Suprapubic skin (tissue), 4 donors: Measurements from ENCODE around the gene HOXA9.

Experiments
- CTCF ChIP-seq, 2 donors: fragments of 200-600 bp in 1 of 2; fragments of 450-650 bp in 1 of 2; sonication (generic) in 1 of 2; IDR thresholded peaks; one replicate each; pipeline ENCODE4 v1.5.1; 2016 to 2019; ENCODE audit warnings: antibody characterized with exemption in 2 of 2, mild to moderate bottlenecking in 1 of 2, moderate library complexity in 1 of 2
- POLR2A ChIP-seq, 2 donors: fragments of 450-650 bp; IDR thresholded peaks; one replicate each; pipeline ENCODE4 v1.6.1; 2017; ENCODE audit warnings: antibody characterized with exemption in 2 of 2, mild to moderate bottlenecking in 2 of 2, moderate library complexity in 2 of 2
- POLR2AphosphoS5 ChIP-seq, 3 donors: sonication (generic); formaldehyde crosslinking; IDR thresholded peaks; one replicate each; pipeline ENCODE4 v1.6.1; 2017; ENCODE audit warnings: antibody characterized with exemption in 3 of 3

- no peak for TF ChIP-seq POLR2A (IDR thresholded peaks at IDR 0.05)
- no peak for TF ChIP-seq CTCF (IDR thresholded peaks at IDR 0.05)
- TF ChIP-seq POLR2AphosphoS5 (IDR thresholded peaks at IDR 0.05), result no peak
These were observed 19.9 kb upstream of the HOXA9 start, which contains the start of gene HOXA11 for GRCh38 chr7:27185013-27185853.
